Activated T-cell treated with anti-CD3 and anti-CD28 coated beads, Interleukin-2, amount 50 U/mL, for 1 hour (primary cell): ENCODE measurements around the gene SAMHD1.
"Not testable (repeated sequence)": the region's sequence is repeated elsewhere in the genome, so short reads cannot be mapped to it uniquely, and the experiment has no call there.

Source experiments
- DNase-seq: peaks from one replicate; pipeline ENCODE4 v3.0.0-alpha.2; 2020

The SAMHD1 gene

GRCh38 chr20:36906086-36906485, 45.4 kb downstream of the SAMHD1 start:
- DNase-seq: peak; percentile 12

DNA sequence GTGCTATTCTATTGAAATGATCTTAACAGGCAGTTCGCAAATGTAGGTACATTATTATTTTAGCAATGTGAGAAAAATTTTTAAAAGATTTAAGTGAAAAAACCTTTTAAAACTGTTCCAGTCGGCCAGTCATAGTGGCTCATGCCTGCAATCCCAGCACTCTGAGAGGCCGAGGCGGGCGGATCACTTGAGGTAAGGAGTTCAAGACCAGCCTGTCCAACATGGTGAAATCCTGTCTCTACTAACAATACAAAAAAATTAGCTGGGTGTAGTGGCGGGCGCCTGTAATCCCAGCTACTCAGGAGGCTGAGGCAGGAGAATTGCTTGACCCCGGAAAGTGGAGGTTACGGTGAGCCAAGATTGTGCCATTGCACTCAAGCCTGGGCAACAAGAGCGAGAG, 45.9 kb downstream of the SAMHD1 start:
- DNase-seq: peak; percentile 7

DNA sequence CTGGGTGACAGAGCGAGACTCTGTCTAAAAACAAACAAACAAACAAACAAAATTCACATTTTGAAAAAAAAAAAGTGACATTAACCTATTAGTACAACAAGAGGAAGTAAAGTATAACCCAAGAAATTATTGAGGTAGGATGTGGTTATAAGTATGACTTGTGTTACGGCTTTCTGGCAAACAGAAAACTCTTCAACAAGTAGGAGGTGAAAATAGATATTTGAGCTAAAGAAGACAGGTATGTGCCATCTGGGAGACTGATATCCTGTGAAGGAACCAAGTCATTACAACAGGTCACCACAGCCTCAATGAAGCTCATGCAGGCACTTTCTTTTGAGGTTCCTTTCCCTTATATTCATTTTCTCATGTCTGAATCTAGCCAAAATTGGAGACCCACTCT, 46.8 kb downstream of the SAMHD1 start:
- DNase-seq: no peak

- DNase-seq: peak; percentile 7
Observed at GRCh38 chr20:36895036-36895435, 56.5 kb downstream of the SAMHD1 start.

DNA sequence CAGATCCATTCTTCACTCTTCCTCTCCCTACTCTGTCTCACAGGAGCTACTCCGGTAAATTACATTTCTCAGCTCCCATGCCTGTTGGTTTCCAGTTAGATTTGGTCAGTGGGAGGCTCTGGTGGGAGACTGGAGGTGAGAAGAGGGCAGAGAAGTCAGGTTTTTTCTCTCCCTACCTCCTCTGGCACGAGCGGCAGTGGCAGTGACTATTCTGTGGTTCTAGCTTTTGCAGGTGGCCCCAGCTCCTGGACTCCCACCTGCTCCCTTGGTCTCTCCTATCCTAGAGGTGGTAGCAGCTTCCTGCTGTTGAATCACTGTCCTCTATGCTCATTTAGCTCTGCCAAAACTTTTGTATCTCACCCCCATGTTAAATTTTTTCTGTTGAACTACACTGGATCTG, 57.7 kb downstream of the SAMHD1 start:
- no peak for DNase-seq

- no peak for DNase-seq
Observed at GRCh38 chr20:36891211-36891610, 60.3 kb downstream of the SAMHD1 start.

- DNase-seq: no peak
Observed at GRCh38 chr20:36890586-36890985, 60.9 kb downstream of the SAMHD1 start.

DNA sequence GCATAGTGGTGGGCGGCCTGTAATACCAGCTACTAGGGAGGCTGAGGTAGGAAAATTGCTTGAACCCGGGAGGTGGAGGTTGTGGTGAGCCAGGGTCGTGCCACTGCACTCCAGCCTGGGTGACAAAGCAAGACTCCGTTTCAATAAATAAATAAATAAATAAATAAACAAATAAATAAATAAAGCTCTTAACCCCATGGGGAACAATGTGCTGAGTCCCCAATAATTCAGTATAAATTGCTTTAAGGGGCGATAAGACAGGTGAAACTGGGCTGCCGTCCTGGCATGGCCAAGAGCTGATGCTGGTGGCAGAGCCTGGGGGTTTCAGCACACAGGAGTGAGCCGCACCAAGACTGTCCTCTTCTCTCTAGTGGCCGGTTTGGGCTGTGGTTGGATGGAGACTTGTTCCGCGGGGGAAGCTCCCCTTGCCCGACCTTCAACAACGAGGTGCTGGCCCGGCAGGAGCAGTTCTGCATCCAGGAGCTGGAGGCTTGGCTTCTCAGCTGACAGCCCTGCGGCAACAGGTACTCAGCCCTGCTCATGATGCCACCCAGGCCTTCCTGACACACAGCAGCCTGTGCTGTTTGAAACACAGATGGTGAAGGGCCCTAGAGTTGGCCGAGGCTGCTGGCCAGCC, 62.5 kb downstream of the SAMHD1 start:
- no peak for DNase-seq

DNA sequence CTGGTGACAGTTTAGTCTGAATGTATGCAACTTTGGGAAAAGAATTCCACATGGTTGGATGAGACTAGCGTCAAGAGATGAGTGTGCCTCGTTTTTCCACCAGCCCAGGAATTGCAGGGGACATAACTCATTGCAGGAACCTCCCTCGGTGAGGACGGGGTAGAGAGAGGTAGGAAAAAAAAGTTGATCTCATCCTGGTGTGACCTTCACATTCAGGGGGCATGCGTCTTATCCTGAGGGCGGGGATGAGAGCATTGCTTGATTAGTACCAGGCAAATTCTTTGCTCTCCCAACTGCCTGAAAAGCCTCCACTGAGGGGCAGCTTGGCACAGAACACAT, 63.8 kb downstream of the SAMHD1 start:
- no peak for DNase-seq

DNA sequence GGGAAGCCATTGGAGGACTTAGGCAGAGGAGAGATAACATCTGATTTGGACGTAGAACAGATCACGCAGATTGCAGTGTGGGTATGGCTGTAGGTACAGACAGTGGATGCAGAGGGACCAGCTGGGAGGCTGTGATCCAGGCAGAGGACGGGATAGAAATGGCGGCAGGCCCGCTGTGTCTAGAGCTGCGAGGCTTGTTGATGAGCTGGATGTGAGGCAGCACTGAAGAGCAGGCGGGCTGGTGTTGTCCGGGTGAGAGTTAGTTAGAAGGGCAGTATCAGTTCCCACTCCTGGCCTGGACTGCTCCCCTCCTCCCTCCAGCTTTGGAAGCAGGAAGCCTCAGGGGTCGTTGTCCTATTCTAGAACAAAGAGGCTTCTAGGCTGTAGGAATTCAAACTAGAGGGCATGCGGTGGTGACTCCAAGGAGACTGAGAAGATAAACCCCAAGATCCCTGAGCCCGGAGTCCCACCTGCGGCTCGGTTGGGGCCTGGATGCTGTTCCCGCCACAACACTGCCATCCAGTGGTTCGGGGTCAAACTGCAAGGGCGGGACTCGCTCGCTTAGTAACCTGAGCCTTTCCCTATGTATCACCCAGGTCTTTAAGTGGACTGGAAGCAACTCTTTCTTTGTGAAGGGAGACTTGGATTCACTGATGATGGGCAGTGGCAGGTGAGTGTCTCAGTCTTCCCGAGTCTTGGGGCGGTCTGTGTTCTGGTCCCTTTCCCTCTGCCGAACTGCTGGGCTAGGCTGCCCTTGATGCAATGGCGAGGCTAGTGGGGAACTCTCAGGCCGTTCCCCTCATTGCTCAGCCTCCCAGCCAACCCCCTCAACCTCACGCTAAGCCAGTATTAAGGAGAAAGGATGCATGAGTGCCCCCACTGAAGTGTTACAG, 64.4 kb downstream of the SAMHD1 start:
- DNase-seq: peak; percentile 86

- DNase-seq: no peak
Observed at GRCh38 chr20:36885356-36885755, 66.2 kb downstream of the SAMHD1 start.

- DNase-seq: no peak
Observed at GRCh38 chr20:36883977-36884535, 67.5 kb downstream of the SAMHD1 start.

- DNase-seq: no peak
Observed at GRCh38 chr20:36881888-36882287, 69.6 kb downstream of the SAMHD1 start.

DNA sequence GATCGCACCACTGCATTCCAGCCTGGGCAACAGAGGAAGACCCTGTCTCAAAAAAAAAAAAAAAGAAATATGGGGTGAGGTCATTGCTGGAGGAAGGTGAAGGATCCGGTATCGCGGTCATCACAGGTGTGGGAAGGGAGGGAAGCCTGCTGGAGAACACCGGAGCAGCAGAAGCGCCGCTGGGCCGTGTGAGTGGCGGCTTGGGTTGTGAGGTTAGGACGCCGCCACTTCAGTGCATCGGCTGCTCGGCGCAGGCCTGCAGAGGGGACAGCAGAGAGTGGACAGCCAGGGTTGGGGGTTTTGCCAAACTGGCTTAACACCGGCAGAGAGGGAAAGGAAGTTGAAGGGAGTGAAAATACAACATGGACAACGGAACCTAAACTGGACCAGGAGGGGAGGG, 70.2 kb downstream of the SAMHD1 start:
- no peak for DNase-seq

DNA sequence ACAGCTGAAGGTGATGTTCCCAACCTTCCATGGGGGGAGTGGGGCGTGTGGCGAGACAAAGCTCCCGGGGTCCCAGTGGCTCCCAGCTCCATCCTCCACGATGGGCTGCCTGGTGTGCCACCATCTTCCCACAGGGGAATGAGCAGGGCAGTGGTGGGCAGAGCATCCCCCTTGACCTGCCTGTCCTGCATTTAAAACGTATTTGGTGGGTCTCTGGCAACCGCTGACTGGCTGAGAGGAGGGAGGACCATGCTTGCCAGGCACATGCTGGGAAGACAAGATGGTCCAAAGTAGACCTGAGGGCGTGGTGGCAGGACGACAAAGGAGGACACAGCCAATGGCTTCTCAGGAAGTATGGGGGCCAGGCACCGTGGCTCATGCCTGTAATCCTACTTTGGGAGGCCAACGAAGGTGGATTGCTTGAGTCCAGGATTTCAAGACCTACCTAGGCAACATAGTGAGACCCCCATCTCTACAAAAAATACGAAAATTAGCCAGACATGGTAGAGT, 70.7 kb downstream of the SAMHD1 start:
- DNase-seq: no peak

DNA sequence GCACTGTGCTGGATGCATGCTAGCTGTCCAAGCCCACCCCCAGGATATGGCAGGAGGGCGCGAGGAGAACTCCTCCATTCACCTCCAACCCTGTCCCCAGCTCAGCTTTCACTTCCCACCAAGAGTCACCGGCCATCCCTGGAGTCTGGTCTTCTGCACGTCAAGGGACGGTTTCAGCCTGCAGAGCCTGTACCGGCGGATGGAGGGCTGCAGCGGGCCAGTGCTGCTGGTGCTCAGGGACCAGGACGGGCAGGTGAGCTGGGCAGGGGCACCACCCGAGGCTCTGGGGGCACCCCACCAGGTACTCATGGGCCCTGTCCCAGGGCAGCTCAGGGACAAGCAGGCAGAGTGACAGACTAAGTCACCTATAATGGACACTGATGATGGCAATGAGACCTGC, 72.6 kb downstream of the SAMHD1 start:
- DNase-seq: no peak

DNA sequence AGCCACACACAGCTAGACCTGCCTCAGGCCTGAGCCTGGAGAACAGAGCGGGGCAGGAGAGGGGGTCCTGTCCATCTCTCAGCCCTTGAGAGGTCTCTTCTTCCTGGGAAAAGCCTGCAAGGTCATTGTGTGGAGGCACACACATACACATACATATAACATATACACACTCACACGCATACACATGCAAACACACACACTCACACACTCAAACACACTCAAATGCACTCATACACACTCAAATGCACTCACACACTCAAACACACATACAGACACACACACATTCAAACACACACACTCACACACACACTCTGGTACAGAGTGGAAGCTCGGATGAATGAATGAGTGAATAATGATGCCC, 75.1 kb downstream of the SAMHD1 start:
- no peak for DNase-seq

- DNase-seq: no peak
Observed at GRCh38 chr20:36875702-36876472, 75.6 kb downstream of the SAMHD1 start, which contains the start of gene TLDC2. Gene TLDC2, plus strand, starts transcription at chr20:36876138. Its CDS starts 37 bp downstream, at chr20:36876175.

DNA sequence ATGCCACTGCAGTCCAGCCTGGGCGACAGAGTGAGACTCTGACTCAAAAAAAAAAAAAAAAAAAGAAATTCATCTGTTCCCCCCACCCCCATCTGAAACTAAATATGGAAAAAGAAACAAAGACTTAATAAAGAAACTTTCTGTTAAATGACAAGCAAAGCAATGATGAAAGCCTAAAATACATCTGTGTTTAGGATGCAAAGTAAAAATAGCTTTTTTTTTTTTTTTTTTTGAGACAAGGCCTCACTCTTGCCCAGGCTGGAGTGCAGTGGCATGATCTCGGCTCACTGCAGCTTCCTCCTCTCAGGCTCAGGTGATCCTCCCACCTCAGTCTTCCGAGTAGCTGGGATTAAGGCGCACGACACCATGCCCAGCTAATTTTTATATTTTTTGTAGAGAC, 76.4 kb downstream of the SAMHD1 start:
- not testable (repeated sequence) for DNase-seq

GRCh38 chr20:36873498-36874189, 77.9 kb downstream of the SAMHD1 start:
- no peak for DNase-seq

DNA sequence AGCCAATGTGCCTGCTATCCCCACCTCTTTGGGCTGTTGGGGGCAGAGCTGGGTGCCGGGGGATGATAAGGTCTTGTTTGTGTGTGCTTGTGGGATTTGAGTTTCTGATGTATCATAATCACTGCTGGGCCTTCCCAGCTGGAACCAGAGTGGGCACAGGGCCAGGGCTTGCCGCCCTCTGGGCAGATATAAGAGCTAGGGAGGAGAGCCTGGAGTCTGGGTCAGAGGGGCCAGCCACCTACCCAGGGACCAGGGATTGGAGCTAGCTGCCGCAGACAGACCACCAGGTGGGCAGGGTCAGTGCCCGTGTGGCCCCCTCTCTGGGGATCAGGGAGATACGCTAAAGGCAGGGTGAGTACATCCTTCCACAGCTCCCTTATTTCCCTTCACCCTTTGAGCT, 78.7 kb downstream of the SAMHD1 start:
- DNase-seq: no peak
